ENCODE results near the gene SLX9.

SLX9 gene

DNA sequence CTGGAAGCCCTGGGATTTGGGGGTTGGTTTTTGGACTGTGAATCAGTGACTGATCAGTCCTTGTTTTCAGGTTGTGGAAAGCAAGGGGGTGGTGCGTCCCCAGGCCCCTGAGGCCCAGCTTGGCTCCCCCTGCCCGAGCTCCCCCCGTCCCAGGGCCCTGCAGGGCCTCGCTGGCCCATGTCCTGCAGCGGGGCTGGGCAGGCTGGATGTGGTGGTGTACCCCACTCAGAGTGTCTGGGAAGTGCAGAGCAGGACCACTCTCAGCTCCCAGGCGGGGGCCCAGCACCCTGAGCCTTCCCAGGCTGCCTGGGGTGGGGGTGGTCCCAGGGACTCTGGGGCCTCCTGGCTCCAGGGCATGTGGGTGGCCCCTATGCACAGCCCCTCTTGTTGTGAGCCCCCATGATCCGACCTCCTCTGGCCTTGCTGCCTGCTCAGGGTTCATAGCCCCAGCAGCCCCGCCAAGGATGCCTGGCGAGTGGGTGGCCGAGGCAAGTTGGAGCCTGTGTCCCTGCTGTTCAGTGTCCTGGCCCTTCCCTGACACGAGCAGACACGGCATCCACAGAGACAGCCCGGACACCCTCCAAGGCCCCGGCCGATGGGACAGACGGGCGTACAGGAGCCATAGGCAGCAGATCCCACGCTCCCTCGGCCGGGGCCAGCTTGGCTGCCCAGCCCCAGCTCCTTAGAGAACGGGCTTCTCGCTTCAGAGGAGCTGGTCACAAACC, 37.9 kb downstream of the SLX9 start:
- no peak for DNase-seq (ENCODE audit: low read depth)

DNA sequence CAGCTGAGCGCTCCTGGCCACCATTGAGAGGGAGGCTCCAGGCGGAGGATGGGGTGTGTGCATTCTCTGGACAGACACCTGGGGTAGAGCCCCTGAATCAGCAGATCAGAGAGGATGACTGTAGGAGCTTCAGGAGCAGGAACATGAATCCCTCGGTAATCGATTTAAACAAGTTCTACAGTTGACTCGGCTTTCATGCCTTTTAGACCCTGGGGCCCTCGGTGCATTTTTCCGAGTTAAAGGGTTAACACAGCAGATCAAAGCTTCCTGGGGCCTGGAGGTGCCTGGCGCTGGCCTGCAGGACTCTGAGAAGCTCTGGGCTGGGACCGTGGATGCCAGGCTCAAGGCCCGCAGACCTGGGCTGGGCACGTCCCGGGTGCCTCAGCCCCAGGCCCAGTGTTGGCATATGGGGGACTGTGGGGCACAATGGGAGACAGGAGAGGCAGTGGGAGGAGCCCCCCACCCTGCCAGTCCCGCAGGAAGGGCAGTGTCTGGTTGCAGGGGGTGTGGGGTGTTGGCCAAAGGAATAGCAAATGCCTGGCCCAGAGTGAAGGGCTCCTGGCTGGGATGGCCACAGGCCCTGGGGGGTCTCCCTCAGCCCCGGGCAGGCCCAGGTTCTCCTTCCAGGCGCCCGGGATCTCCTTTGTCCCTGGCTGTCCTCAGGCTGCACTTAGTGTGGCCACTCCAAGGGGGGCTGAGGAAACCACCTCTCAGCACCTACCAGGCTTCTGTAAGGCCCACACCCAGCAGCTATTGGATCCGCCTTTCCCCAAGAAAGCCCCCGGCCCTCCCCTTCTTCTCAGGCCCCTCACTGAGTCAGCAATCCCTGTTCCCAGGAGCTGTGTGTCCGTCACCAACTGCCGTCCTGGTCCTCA, 40.1 kb downstream of the SLX9 start:
- no peak for DNase-seq (ENCODE audit: low read depth)

DNA sequence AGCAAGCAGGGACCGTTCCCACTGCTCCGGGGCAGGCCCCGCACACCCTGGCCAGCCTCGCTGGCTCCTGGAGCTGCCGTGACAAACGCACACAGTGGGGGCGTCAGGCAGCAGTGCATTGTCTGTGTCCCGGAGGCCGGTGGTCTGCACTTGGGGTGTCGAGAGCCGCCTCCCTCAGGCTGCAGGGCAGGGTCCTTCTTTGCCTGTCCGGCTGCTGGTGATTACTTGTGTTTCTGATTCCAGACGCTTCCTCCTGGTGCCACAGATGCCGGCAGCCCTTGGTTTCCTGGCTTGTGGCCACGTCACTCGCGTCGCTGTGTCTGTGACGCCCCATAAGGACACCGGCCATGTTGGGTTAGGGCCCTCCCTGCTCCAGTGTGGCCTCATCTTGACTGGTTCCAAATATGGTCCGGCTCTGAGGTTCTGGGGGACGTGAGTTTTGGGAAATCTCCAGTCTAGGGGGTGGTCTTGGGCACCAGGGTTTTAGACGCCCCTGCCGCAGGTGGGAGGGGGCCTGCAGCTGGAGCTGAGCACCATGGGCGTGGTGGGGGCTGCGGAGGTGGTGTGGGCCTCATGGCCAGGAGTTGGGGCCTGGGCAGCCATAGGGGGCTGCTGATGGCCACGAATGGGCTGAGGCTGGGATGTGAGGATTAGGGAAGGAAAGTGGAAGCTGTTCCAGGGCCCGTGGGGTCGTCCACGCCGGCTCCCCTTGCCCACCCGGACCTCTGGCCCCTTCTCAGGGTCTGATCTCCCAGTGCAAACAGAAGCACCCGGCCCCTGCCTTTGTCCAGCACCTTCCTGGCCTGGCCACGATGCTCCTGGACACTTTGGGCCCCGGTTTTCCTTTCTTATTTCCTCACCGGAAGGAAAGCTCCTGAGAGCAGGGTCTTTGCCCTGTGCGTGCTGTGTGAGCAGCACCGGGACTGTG, 41.0 kb downstream of the SLX9 start:
- DNase-seq (ENCODE audit: low read depth) = no peak

DNA sequence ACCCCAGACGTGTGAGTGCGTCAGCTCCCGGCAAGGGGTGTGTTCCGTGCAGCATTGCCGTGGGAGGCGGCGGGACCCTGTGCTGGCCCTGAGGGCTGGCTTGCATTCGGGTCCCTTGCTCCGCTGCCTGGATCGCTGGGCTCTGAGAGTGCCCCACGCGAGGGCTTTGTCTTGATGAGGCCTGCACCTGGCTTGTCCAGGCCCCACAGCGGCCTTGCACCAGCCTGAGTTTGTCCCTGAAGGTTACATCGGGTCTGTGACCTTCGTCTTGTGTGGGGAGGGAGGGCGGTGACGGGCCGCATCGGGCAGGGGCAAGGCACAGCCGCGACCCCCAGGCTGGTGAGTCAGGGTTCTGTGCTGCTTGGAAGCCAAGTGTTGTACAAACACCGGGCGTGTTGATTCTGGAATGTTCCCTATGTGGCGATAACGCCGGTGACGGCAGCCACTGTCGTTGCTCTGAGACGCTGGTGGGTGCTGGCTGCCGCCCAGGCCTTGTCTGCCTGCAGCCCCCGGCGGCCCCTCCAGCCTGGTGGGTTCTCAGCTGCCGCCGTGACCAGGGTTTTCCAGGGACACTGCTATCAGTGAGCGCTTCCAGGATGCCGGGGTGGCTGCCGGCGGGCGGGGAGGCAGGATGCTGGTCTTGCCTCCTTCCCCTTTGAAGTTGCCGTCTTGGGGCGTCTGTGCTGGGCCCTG, 42.9 kb downstream of the SLX9 start:
- no peak for DNase-seq (ENCODE audit: low read depth)

DNA sequence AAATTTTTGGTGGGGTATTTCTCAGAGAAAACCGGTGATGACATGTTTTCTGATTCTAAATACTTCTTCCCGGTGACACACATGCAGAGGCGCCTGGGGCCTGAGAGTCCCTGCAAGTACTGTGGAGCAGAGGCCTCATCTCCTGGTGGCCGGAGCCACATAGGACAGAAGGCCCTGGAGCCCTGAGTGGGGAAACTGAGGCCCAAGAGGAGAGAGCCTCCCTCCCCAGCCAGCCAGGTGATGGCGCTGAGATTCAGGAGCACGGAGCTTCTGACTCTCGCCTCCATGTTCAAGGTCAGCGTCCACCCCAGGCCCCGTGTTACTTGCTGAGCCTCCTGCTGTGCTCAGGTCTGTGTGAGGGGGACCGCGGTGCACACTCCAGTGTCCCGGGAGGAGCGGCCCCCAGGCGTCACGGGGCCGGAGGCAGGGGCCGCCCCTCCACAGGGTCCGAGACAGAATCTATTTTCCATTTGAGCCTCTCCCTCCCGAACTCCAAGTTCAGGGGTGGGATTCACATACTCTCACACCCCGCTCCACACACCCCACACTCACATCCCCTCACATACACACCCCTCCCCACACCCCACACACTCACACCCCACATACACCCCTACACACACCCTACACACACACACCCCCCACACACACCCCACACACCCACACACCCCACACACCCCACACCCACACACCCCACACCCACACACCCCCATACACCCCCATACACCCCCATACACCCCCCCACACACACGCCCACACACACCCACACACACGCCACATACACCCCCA, 43.8 kb downstream of the SLX9 start:
- no peak for DNase-seq (ENCODE audit: low read depth)

DNA sequence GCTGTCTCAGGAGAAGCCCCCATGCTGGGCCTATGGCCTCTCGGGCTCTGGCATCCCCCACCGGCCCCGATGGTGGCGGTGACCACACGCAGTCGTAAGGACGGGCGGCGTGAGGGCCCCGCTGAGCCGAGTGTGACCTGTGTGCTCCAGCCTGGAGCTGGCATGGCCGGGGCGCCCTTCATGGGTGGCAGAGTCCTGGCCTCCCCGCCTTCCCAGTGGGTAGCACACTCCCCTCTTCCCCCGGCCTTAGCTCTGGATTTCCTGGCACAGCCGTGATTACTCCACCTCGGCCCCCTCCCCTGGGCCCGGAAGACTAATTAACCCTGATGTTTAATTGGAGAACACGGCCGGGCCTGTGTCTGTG, 44.6 kb downstream of the SLX9 start:
- no peak for DNase-seq (ENCODE audit: low read depth)

DNA sequence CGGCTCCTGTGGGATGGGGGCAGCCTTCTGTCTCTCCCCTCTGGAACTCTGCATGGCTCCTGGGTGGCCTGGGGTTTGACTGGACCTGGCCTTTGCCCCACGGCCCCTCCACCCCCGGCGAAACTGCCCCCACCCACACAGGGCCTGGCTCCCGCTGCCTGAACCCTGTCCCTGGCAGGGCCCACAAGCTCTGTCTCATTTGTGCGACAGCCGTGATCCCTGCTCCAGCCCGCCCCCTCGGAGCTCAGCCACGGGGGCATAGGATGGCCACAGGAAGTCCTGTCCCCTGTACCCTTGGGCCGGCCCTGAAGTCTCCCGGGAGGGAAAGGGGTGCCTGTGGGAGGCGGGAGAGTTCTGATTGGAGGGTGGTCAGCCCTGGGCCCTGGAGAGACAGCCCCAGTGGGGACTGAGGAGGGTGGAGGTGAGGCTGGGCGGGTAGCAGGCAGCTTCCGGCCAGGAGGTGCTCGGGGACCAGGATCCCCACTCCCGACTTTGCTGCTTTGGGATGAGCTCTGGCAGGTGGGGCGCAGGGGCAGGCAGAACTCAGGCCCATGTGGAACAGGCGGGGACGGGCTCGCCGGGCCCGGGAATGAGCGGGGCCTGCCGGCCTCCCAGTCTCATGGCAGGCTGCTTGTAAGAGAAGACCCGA, 45.1 kb downstream of the SLX9 start:
- no peak for DNase-seq (ENCODE audit: low read depth)

DNA sequence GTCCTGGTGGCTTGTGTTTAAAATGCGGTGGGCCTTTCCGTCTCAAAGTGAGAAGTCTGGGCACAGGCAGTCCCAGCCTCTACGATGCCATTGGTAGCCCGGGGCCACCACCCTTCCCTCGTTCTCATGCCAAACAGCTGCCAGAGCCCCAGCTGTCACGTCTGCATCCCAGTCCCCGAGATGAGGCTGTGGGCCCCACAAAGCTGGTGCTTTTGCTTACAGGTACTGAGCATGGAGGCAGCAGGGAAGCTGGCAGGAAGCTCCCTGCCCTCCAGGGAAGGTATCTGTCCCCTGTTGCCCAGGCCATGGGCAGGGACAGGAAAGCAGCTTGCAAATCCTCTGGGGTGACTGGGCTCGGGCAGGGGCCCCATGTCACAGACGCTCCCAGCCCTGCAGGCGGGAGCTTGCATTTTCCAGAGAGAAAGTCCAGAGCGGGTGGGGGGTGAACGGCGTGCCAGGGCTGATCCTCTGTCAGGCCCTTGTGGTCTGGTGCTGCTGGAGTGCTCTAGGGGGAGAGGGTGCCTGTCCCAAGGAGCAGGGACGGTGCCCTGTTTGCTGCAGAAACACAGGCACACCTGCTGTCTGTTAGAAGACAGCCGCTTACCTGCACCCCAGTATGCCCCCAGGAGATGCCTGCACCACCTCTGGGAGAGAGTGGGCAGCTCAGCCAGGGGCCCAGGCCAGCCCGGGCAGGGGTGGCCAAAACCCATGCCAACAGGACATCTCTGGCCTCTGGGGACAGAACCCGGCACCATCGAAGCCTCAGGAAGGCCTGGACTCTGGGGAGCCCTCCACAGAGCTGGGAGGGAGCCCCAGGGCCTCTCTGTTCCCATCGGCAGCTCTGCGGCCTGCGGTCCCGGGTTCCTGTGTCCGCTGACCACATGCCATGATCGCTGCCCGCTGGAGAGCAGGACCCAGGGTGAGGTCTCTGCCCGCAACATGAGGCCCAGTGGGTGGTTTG, 45.9 kb downstream of the SLX9 start:
- no peak for DNase-seq (ENCODE audit: low read depth)

DNA sequence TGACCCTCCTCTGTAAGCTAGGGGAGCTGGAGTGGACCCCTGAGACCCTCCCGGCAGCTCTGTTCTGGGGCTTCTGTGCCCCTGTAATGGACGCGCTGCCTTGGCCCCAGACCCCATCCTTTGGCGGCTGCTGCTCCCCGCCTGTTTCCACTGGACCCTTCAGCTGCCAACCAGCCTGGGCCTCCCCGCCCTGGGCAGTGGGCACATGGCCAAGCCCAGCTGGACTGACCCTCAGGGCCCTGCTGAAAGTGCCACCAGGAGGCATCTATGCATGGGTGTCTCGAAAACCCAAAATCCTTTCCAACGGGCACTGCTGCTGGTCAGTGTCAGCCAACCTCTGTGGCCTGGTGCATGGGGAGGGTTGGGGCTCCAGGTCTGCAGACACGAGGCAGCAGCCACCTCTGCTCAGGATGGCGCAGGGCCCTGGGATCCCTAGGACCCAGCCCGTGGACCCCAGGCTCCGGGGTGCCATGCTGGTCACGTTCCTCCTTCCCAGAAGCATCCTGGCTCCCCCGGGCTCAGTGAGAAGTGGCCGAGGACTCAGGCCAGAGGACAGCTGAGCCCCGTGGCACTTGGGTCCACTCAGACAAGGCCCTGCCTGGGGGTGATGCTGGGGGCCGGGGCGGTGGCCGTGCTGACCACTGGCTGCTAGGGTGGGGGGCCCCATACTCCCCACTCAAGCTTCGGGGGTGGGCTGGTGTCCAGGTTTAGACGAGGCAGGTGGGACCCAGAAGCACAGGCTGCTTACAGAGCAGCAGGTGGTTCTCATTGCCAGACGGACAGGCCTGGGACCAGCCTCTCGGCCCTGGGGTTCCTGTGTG, 46.9 kb downstream of the SLX9 start:
- no peak for DNase-seq (ENCODE audit: low read depth)

DNA sequence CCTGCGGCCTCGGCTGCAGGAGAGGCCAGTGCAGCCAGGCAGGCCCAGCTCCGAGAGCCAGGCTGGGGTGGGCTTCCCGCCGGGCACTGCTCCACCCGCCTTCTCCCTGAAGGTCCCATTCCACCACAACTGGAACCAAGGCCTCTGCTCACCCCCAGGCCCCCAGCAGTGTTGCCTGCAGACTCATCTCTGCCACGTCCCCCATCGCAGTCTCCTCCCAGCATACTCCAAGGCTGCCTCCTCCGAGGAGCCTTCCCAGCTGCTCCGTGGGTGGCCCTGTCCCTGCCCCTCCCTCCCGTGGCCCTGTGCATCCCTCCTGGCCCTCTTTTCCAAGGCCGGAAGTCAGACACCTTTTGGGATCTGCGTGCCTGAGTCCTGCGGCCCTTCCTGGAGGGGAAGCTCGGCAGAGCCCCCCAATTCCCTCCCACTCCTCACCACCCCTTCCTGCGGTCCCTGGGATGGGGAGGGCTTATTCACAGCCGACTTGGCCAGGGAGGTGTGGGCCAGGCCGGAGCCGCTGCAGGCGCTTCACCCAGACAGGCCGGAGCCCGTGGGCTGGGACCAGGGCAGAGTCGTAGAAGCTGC, 47.6 kb downstream of the SLX9 start:
- DNase-seq (ENCODE audit: low read depth) = no peak

DNA sequence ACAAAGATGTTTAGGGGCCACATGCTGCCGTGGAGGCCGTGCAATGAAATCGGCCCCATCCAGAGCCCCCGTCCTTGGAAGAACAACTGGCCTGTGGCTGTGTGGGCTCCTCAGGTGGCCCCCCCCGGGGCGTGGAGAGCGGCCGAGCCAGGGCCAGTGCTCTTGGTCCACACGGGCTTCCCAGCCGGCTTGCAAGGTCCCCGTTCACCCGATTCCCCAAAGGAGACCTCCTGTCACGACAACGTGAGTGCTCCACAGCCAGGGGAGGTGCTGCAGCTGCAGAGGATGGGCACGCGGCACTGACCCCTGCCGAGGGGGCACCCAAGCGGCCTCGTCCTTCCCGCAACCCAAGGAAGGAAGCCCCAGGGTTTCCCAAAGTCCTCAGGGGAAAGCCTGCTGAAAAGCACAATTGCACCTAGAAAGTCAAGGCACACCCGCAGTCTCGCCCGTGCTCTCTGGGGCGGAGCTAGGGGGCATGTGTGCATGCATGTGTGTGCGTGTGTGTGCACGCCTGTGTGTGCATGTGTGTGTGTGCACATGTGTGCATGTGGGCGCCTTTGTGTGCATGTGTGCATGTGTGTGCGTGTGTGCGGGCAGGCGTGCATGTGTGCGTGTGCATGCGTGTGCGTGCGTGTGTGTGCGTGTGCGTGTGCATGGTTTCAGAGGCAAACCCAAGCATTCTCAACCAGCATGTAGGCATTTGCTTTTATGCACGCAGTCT, 48.2 kb downstream of the SLX9 start:
- DNase-seq (ENCODE audit: low read depth) = no peak

DNA sequence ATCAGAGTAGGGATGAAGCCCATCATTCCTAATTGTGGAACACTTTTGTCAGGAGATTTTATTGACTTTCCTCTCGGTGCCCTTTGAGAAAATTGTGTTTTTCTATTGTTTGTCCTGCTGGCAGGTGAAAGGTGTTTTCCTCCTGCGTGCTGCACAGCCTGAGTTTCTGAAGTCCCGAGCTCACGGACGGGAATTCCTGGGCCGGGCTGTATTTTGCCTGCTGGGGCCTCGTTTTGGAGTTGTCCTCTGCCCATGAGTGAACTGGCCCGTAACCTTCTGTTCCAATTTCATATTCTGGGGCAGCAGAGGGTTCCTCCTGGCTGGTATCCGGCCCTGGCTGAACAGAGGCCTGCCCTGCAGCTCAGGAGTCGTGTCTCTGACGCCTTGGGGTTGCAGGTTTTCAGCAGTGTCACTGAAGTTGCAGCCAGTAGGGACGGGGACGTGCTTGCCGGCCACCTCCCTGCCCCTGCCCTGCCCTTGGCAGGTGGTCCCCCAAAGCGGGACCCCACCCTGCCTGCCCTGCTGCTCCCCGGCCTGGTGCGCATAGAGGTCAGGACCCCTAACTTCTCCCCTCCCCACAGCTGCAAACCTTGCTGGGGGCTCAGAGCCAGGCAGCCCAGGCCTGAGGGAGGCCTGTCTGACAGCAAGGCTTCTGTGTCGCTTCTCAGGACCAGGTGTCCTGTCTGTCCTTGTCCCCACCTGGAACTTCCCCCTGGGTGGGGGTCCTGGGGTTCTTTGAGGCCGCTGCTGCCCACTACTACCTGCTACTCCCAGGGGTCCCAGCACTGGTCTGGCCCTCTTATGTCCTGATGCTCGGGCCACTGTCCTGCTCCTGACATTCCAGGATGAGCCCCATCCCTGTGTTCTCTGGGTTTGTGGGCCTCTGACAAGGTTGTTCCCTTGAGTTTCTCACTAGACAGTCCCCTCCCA, 49.0 kb downstream of the SLX9 start:
- DNase-seq (ENCODE audit: low read depth) = no peak

DNA sequence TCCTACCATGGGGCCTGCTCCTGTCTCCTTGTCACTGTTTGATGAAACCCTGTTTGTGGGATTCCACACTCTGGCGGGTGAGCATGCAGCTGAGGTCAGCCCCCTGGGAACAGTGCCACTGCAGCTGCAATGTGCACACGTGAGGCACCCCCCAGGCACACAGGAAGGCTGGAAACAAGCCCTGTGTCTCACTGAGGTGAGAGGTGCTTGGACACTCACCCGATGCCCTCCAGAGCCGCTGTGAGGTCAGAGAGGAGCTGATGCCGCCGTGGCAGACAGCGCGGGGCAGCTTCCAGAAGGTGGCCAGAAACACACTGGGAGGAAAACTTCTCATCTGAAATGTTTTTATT, 49.7 kb downstream of the SLX9 start:
- no peak for DNase-seq (ENCODE audit: low read depth)

DNA sequence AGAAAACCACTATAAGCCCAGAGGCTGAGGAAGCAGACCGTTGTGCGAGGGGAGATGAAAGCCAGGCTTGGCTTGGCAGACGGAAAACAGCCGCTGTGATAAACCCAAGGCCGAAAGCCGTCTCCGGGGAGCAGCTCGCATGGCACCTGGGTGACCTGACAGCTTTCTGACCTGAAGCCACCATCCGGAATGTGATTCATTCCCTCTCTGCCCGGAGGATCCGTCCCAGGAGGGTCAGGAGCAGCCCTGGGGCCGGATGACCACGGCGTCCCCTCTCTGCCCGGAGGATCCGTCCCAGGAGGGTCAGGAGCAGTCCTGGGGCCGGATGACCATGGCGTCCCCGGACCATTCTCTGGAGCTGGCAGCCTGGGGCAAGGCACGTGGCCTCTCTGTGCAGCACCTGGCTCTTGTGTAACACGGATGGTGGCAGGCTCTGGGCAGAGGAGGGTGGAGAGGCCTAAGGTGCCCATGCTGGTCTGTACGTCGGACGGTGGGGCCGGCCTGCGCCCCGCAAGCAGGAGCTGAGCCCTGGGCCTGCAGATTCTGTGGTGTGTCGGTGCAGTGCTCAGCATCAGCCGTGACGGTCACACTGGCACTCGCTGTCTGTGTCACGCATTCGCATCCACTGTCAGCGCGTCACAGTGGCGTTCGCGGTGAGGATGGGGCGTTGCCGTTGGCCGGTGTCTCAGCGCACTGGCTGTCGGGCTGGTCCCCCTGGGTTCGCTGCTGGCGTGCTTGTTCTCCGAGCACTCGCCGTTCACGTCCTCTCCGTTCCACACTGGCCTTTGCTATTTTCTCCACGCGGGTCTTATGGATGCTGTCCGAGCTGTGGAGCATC, 50.3 kb downstream of the SLX9 start:
- DNase-seq (ENCODE audit: low read depth) = no peak

DNA sequence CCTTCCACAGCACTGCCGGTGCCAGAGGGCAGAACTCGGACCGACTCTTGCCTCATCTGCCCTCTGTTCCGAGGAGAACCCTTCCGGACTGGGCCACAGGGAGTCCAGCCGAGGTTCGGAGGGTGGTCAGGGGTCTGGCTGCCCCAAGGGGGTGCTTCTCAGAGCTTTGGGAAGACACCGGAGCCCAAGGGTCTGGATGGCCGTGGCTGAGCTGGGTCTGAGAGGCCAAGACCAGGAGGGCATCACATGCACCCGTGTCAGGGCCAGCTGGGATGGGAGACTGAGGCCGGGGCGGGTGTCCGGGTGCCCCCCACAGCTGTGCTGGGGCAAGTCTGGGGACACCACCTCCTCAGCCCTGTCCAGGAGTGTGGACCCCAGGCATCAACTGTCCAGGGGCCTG, 51.1 kb downstream of the SLX9 start:
- no peak for DNase-seq (ENCODE audit: low read depth)
